Neural cell (in vitro differentiated cells): Measurements from ENCODE around the gene NCAPD3.

Source experiments
- EP300 ChIP-seq: fragments of 450-650 bp; conservative IDR thresholded peaks from 2 replicates; pipeline ENCODE4 v1.6.1; 2014; ENCODE audit warnings: antibody characterized with exemption, mild to moderate bottlenecking, moderate library complexity; ENCODE audit not compliant: poor library complexity, severe bottlenecking
- EZH2 ChIP-seq: fragments of 200-600, 300-800 bp; shearing (Covaris generic), sonication (generic); IDR thresholded peaks from 2 replicates; pipeline ENCODE4 v1.6.1; 2014; ENCODE audit warnings: antibody characterized with exemption, low read length, borderline replicate concordance, mild to moderate bottlenecking; ENCODE audit not compliant: insufficient read depth, poor library complexity, severe bottlenecking
- MXI1 ChIP-seq: fragments of 450-650 bp; conservative IDR thresholded peaks from 2 replicates; pipeline ENCODE4 v1.6.1; 2014; ENCODE audit warnings: antibody characterized with exemption, mild to moderate bottlenecking; ENCODE audit not compliant: poor library complexity, severe bottlenecking
- TAF1 ChIP-seq: IDR thresholded peaks from 2 replicates; pipeline ENCODE4 v1.6.1; 2012; ENCODE audit warnings: low read depth
- TF ChIP-seq, protein P1 (sequence below): fragments of 450-650 bp; IDR thresholded peaks from 2 replicates; pipeline ENCODE4 v1.5.1; 2014; ENCODE audit warnings: antibody characterized with exemption, mild to moderate bottlenecking, moderate library complexity; ENCODE audit not compliant: poor library complexity, severe bottlenecking
- TF ChIP-seq, protein P2 (sequence below): IDR thresholded peaks from 2 replicates; pipeline ENCODE4 v1.6.1; 2012; ENCODE audit warnings: borderline replicate concordance

DNA sequence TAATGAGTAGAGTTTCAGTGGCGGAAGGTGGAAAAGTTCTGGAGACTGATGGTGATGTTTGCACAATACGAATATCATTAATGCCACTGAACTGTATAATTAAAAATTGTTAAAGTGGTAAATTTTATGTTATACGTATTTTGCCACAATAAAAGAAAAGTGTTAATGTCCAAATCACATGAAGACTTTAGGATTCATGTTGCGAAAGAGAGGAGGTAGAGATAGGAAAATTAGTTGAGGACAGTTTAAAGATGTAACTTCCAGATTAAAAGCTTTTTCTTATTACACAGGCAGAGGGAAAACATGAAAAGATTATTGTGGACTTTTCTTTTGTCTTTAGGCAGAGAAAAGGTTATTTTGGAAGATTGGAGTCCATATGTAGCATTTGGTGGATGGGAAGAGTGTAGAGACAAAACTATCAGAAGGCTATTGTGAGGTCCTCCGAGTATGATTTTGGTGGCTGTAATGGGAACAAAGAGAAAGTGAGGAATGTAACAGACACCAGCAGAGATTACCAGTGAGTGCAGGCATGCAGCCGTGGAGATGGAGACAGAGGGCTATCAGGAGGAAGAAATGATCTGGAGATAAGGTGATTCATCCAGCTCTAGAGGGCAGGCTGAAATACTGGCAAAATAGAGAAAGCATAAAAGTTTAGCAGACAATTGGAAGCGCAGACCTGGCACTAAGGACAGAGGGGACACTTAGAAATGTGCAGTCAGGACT is 13.2 kb upstream of the NCAPD3 start:
- TF ChIP-seq, protein P1, sequence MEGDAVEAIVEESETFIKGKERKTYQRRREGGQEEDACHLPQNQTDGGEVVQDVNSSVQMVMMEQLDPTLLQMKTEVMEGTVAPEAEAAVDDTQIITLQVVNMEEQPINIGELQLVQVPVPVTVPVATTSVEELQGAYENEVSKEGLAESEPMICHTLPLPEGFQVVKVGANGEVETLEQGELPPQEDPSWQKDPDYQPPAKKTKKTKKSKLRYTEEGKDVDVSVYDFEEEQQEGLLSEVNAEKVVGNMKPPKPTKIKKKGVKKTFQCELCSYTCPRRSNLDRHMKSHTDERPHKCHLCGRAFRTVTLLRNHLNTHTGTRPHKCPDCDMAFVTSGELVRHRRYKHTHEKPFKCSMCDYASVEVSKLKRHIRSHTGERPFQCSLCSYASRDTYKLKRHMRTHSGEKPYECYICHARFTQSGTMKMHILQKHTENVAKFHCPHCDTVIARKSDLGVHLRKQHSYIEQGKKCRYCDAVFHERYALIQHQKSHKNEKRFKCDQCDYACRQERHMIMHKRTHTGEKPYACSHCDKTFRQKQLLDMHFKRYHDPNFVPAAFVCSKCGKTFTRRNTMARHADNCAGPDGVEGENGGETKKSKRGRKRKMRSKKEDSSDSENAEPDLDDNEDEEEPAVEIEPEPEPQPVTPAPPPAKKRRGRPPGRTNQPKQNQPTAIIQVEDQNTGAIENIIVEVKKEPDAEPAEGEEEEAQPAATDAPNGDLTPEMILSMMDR: no peak
- TF ChIP-seq TAF1 (no peak), EP300 (no peak), EZH2 (no peak), MXI1 (no peak)
- TF ChIP-seq, protein P2, sequence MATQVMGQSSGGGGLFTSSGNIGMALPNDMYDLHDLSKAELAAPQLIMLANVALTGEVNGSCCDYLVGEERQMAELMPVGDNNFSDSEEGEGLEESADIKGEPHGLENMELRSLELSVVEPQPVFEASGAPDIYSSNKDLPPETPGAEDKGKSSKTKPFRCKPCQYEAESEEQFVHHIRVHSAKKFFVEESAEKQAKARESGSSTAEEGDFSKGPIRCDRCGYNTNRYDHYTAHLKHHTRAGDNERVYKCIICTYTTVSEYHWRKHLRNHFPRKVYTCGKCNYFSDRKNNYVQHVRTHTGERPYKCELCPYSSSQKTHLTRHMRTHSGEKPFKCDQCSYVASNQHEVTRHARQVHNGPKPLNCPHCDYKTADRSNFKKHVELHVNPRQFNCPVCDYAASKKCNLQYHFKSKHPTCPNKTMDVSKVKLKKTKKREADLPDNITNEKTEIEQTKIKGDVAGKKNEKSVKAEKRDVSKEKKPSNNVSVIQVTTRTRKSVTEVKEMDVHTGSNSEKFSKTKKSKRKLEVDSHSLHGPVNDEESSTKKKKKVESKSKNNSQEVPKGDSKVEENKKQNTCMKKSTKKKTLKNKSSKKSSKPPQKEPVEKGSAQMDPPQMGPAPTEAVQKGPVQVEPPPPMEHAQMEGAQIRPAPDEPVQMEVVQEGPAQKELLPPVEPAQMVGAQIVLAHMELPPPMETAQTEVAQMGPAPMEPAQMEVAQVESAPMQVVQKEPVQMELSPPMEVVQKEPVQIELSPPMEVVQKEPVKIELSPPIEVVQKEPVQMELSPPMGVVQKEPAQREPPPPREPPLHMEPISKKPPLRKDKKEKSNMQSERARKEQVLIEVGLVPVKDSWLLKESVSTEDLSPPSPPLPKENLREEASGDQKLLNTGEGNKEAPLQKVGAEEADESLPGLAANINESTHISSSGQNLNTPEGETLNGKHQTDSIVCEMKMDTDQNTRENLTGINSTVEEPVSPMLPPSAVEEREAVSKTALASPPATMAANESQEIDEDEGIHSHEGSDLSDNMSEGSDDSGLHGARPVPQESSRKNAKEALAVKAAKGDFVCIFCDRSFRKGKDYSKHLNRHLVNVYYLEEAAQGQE: no peak
